Activated CD4-positive, CD25-positive, alpha-beta regulatory T cell (primary cell): ENCODE measurements around the gene ALDOA.
A peak's percentile ranks its signal among the peaks of the same experiment; 100 is the strongest.
"Not testable (repeated sequence)": the region's sequence is repeated elsewhere in the genome, so short reads cannot be mapped to it uniquely, and the experiment has no call there.

Experiments
- DNase-seq, 4 experiments: peaks; one replicate each; lab custom pipeline; 2025; lab: John Stamatoyannopoulos, UW

ALDOA gene

GRCh38 chr16:30065102-30065942, at the start of gene ALDOA:
Gene ALDOA (plus strand): TSS chr16:30065760. CDS start chr16:30066898, 1,138 bp downstream.
- peak; percentile 89 to 93 (median 90) for DNase-seq

GRCh38 chr16:30016555-30017276, 48.8 kb upstream of the ALDOA start:
- no peak for DNase-seq

GRCh38 chr16:30017277-30017656, 48.3 kb upstream of the ALDOA start:
- DNase-seq, result no peak

GRCh38 chr16:30017937-30018336, 47.6 kb upstream of the ALDOA start:
- not testable (repeated sequence) for DNase-seq

GRCh38 chr16:30018731-30019158, 46.8 kb upstream of the ALDOA start:
- no peak for DNase-seq

GRCh38 chr16:30022887-30023286, 42.7 kb upstream of the ALDOA start, which contains the start of gene C16orf92:
Gene C16orf92 (plus strand): TSS chr16:30023198. CDS start chr16:30023341, 143 bp downstream.
- no peak for DNase-seq

- DNase-seq, result no peak
Observed at GRCh38 chr16:30023586-30023985, 42.0 kb upstream of the ALDOA start.

- no peak for DNase-seq
Observed at GRCh38 chr16:30024451-30024850, 41.1 kb upstream of the ALDOA start.

- no peak for DNase-seq
Observed at GRCh38 chr16:30025156-30025555, 40.4 kb upstream of the ALDOA start.

- DNase-seq, result no peak
Observed at GRCh38 chr16:30025574-30025973, 40.0 kb upstream of the ALDOA start.

- DNase-seq, result no peak
Observed at GRCh38 chr16:30026449-30026848, 39.1 kb upstream of the ALDOA start.

- DNase-seq, result no peak
Observed at GRCh38 chr16:30027588-30028437, 37.7 kb upstream of the ALDOA start.

GRCh38 chr16:30028438-30029076, 37.0 kb upstream of the ALDOA start:
- no peak for DNase-seq

GRCh38 chr16:30030011-30030685, 35.4 kb upstream of the ALDOA start:
- no peak for DNase-seq

GRCh38 chr16:30030841-30031413, 34.6 kb upstream of the ALDOA start, which contains the start of gene TLCD3B:
Gene TLCD3B (minus strand): TSS chr16:30031271. CDS start chr16:30030527, 744 bp downstream.
- no peak for DNase-seq

- no peak for DNase-seq
Observed at GRCh38 chr16:30031477-30031918, 34.1 kb upstream of the ALDOA start.

- peak; percentile 19 to 37 (median 28) for DNase-seq
Observed at GRCh38 chr16:30032083-30032819, 33.3 kb upstream of the ALDOA start.

- no peak for DNase-seq
Observed at GRCh38 chr16:30033270-30033669, 32.3 kb upstream of the ALDOA start.

GRCh38 chr16:30040221-30040620, 25.3 kb upstream of the ALDOA start:
- no peak for DNase-seq

- DNase-seq, result not testable (repeated sequence)
Observed at GRCh38 chr16:30040690-30041089, 24.9 kb upstream of the ALDOA start.
